ENCODE results near the gene ELMO1.

The ELMO1 gene

GRCh38 chr7:37442268-37442667, 6.4 kb downstream of the ELMO1 start:
- in situ Hi-C loops (cut with HindIII; ENCODE audit: low sequenced_read_pairs): no loop called here
- H3K4me3 ChIP-seq (ENCODE audit: low read depth, low read length): no peak overlapping the region
- DNase-seq (ENCODE audit: low read depth): no peak
- no peak for TF ChIP-seq CTCF (IDR thresholded peaks at IDR 0.05; ENCODE audit: low read depth, low read length, missing control alignments)

GRCh38 chr7:37441816-37442215, 6.8 kb downstream of the ELMO1 start:
- TF ChIP-seq CTCF (IDR thresholded peaks at IDR 0.05; ENCODE audit: low read depth, low read length, missing control alignments): no peak

GRCh38 chr7:37441386-37441760, 7.3 kb downstream of the ELMO1 start:
- TF ChIP-seq CTCF (IDR thresholded peaks at IDR 0.05; ENCODE audit: low read depth, low read length, missing control alignments): no peak
- no peak for DNase-seq (ENCODE audit: low read depth)
- in situ Hi-C loops (cut with HindIII; ENCODE audit: low sequenced_read_pairs): no loop called here
- H3K4me3 ChIP-seq (ENCODE audit: low read depth, low read length): no peak overlapping the region

More at GRCh38 chr7:37441816-37442215, 6.8 kb downstream of the ELMO1 start:
- no peak for DNase-seq (ENCODE audit: low read depth)
- no peak overlapping the region for H3K4me3 ChIP-seq (ENCODE audit: low read depth, low read length)
- in situ Hi-C loops (cut with HindIII; ENCODE audit: low sequenced_read_pairs): no loop called here

GRCh38 chr7:37440738-37441385, 7.8 kb downstream of the ELMO1 start:
- in situ Hi-C loops (cut with HindIII; ENCODE audit: low sequenced_read_pairs): no loop called here
- no peak for DNase-seq (ENCODE audit: low read depth)
- no peak for TF ChIP-seq CTCF (IDR thresholded peaks at IDR 0.05; ENCODE audit: low read depth, low read length, missing control alignments)
- H3K4me3 ChIP-seq (ENCODE audit: low read depth, low read length): no peak overlapping the region

GRCh38 chr7:37439653-37440026, 9.0 kb downstream of the ELMO1 start:
- in situ Hi-C loops (cut with HindIII; ENCODE audit: low sequenced_read_pairs): no loop called here
- no peak overlapping the region for H3K4me3 ChIP-seq (ENCODE audit: low read depth, low read length)
- TF ChIP-seq CTCF (IDR thresholded peaks at IDR 0.05; ENCODE audit: low read depth, low read length, missing control alignments): no peak
- no peak for DNase-seq (ENCODE audit: low read depth)

GRCh38 chr7:37438906-37439652, 9.6 kb downstream of the ELMO1 start:
- H3K4me3 ChIP-seq (ENCODE audit: low read depth, low read length): no peak overlapping the region
- in situ Hi-C loops (cut with HindIII; ENCODE audit: low sequenced_read_pairs): no loop called here

More at GRCh38 chr7:37438906-37439652, 9.6 kb downstream of the ELMO1 start:
- no peak for TF ChIP-seq CTCF (IDR thresholded peaks at IDR 0.05; ENCODE audit: low read depth, low read length, missing control alignments)
- no peak for DNase-seq (ENCODE audit: low read depth)

All from astrocyte of the cerebellum (primary cell).